ENCODE measurements around the gene SRSF9. TPM values are rescaled to one million over a fixed set of nuclear protein-coding genes. Genes with fewer than 3 reads are reported as not detected.

SRSF9 gene
- total RNA-seq, 2 donors from 2014 or later: 158 to 165 TPM

Other genes with a start within 250 kb of the SRSF9 start
- 10 to 100 TPM; 80.5 to 89.6 TPM for gene PXN, start 204.0 kb downstream of the SRSF9 start, total RNA-seq
- gene RNU4-2, start 177.8 kb downstream of the SRSF9 start, total RNA-seq: 1,000 to 10,000 TPM; 3,117 to 4,201 TPM
- gene RNU4-1, start 176.5 kb downstream of the SRSF9 start, total RNA-seq: 1,000 to 10,000 TPM; 1,839 to 2,627 TPM
- gene SIRT4, start 167.4 kb downstream of the SRSF9 start, total RNA-seq: 1 to 10 TPM; 4.2 to 4.9 TPM
- not detected for gene PLA2G1B, start 142.0 kb downstream of the SRSF9 start, total RNA-seq
- 1 to 10 TPM; 5.6 to 6.6 TPM for gene MSI1, start 100.6 kb downstream of the SRSF9 start, total RNA-seq
- 100 to 1,000 TPM; 282 to 295 TPM for gene COX6A1, start 31.6 kb downstream of the SRSF9 start, total RNA-seq
- gene TRIAP1, start 23.4 kb downstream of the SRSF9 start, total RNA-seq: 10 to 100 TPM; 44.5 to 68.0 TPM
- 10 to 100 TPM; 29.4 to 37.9 TPM for gene GATC, start 23.3 kb downstream of the SRSF9 start, total RNA-seq
- 100 to 1,000 TPM; 115 to 119 TPM for gene DYNLL1, start 26.4 kb upstream of the SRSF9 start, total RNA-seq
- 10 to 100 TPM; 28.9 to 36.7 TPM for gene COQ5, start 59.4 kb upstream of the SRSF9 start, total RNA-seq
- 100 to 1,000 TPM; 198 to 200 TPM for gene RNF10, start 64.6 kb upstream of the SRSF9 start, total RNA-seq
- 10 to 100 TPM; 37.4 to 40.8 TPM for gene POP5, start 111.7 kb upstream of the SRSF9 start, total RNA-seq
- gene CABP1, start 170.9 kb upstream of the SRSF9 start, total RNA-seq: 1 to 10 TPM in 1 of 2 donors, not detected in 1; 1.2 TPM
- 10 to 100 TPM; 75.7 to 88.9 TPM for gene MLEC, start 217.4 kb upstream of the SRSF9 start, total RNA-seq
- gene UNC119B, start 240.7 kb upstream of the SRSF9 start, total RNA-seq: 10 to 100 TPM; 31.2 to 40.5 TPM